HepG2 (cell line): ENCODE results near the gene TMEM63C.

Experiments
- AHR ChIP-seq: IDR thresholded peaks from 2 replicates; pipeline ENCODE4 v1.6.1; 2018; ENCODE audit warnings: missing genetic modification reagents, missing compliant biosample characterization
- CBFB ChIP-seq: sonication (generic); formaldehyde crosslinking; IDR thresholded peaks from 2 replicates; pipeline ENCODE4 v1.4.0; 2020; ENCODE audit warnings: missing genetic modification reagents
- NFE2L2 ChIP-seq: fragments of 150-350 bp; IDR thresholded peaks from 2 replicates; pipeline ENCODE4 v1.6.1; 2014; ENCODE audit warnings: low read length
- RBM22 ChIP-seq: fragments of 200-400 bp; formaldehyde crosslinking; optimal IDR thresholded peaks from 2 replicates; pipeline ENCODE3; 2017; ENCODE audit warnings: mild to moderate bottlenecking, low read length, moderate library complexity
- TF ChIP-seq, protein P1 (sequence below), 2 experiments: sonication (generic) in 1 of 2; formaldehyde crosslinking in 1 of 2; IDR thresholded peaks; 2 replicates each; pipeline versions ENCODE4 v1.4.0 to v1.6.1; 2018 to 2020; ENCODE audit warnings: missing genetic modification reagents in 2 of 2, borderline replicate concordance in 1 of 2, low read depth in 1 of 2, mild to moderate bottlenecking in 1 of 2, missing biosample characterization in 1 of 2

DNA sequence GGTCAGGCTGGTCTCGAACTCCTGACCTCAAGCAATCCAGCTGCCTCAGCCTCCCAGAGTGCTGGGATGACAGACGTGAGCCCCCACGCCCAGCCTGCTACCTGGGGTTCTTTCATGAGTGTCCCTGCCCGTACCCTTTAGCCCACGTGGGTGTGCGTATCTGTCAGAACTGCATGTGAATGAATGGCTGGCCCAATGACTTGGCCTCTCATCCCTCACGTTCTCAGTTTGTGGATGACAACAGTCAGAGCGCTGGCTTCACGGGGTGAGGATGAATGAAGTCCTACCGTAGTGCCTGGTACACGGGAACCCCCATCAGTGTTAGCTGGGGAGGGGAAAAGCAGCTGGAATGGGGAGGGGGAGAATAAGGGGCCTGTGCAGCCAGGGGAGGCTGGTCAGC, 23.9 kb upstream of the TMEM63C start:
- TF ChIP-seq NFE2L2 (no peak), RBM22 (no peak), AHR (CRISPR knock-in tag) (no peak), CBFB (CRISPR knock-in tag) (no peak)
- TF ChIP-seq, protein P1, sequence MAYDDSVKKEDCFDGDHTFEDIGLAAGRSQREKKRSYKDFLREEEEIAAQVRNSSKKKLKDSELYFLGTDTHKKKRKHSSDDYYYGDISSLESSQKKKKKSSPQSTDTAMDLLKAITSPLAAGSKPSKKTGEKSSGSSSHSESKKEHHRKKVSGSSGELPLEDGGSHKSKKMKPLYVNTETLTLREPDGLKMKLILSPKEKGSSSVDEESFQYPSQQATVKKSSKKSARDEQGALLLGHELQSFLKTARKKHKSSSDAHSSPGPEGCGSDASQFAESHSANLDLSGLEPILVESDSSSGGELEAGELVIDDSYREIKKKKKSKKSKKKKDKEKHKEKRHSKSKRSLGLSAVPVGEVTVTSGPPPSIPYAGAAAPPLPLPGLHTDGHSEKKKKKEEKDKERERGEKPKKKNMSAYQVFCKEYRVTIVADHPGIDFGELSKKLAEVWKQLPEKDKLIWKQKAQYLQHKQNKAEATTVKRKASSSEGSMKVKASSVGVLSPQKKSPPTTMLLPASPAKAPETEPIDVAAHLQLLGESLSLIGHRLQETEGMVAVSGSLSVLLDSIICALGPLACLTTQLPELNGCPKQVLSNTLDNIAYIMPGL (CRISPR knock-in tag; IDR thresholded peaks at IDR 0.05; ENCODE audit: borderline replicate concordance in 1 of 2, low read depth in 1 of 2): no peak
